Stimulated activated CD8-positive, alpha-beta memory T cell treated with anti-CD3 and anti-CD28 coated beads, Interleukin-15, amount 100 ng/mL, for 1 hour (primary cell): ENCODE results near the gene TTBK2.
"Not testable (repeated sequence)": the region's sequence is repeated elsewhere in the genome, so short reads cannot be mapped to it uniquely, and the experiment has no call there.

Experiments used
- DNase-seq: peaks from one replicate; pipeline ENCODE4 v3.0.0-alpha.2; 2020; ENCODE audit warnings: low read depth

TTBK2 gene

GRCh38 chr15:42903388-42904324 is 16.9 kb downstream of the TTBK2 start:
- no peak for DNase-seq

- not testable (repeated sequence) for DNase-seq
Observed at GRCh38 chr15:42893911-42894310, 26.7 kb downstream of the TTBK2 start.

GRCh38 chr15:42891569-42891968 is 29.0 kb downstream of the TTBK2 start:
- DNase-seq, result no peak

- DNase-seq, result no peak
Observed at GRCh38 chr15:42890161-42890913, 30.2 kb downstream of the TTBK2 start.

- not testable (repeated sequence) for DNase-seq
Observed at GRCh38 chr15:42887384-42887783, 33.2 kb downstream of the TTBK2 start.

- DNase-seq, result no peak
Observed at GRCh38 chr15:42880121-42880520, 40.5 kb downstream of the TTBK2 start.

- no peak for DNase-seq
Observed at GRCh38 chr15:42879443-42879842, 41.1 kb downstream of the TTBK2 start.

GRCh38 chr15:42876224-42876623 is 44.4 kb downstream of the TTBK2 start:
- no peak for DNase-seq

GRCh38 chr15:42868683-42869082 is 51.9 kb downstream of the TTBK2 start:
- no peak for DNase-seq

- no peak for DNase-seq
Observed at GRCh38 chr15:42863572-42864239, 56.9 kb downstream of the TTBK2 start.

- no peak for DNase-seq
Observed at GRCh38 chr15:42858999-42859789, 61.4 kb downstream of the TTBK2 start.

GRCh38 chr15:42858540-42858939 is 62.0 kb downstream of the TTBK2 start:
- no peak for DNase-seq

GRCh38 chr15:42854576-42854975 is 66.0 kb downstream of the TTBK2 start:
- no peak for DNase-seq

GRCh38 chr15:42849836-42850235 is 70.7 kb downstream of the TTBK2 start:
- no peak for DNase-seq

GRCh38 chr15:42848846-42849245 is 71.7 kb downstream of the TTBK2 start:
- DNase-seq, result no peak

- no peak for DNase-seq
Observed at GRCh38 chr15:42846647-42847046, 73.9 kb downstream of the TTBK2 start.

GRCh38 chr15:42845581-42845980 is 75.0 kb downstream of the TTBK2 start:
- no peak for DNase-seq

- DNase-seq, result no peak
Observed at GRCh38 chr15:42843699-42844098, 76.9 kb downstream of the TTBK2 start.

- no peak for DNase-seq
Observed at GRCh38 chr15:42836251-42836650, 84.3 kb downstream of the TTBK2 start.

- DNase-seq, result no peak
Observed at GRCh38 chr15:42832576-42832975, 88.0 kb downstream of the TTBK2 start.

- no peak for DNase-seq
Observed at GRCh38 chr15:42826251-42826890, 94.2 kb downstream of the TTBK2 start.
